Measurements from ENCODE around the gene SOCS7. TPM values are rescaled to one million over a fixed set of nuclear protein-coding genes. Genes with fewer than 3 reads are reported as not detected.

SOCS7 gene
- total RNA-seq, 1 experiment from 2014 or later = 31.0 TPM

GRCh38 chr17:38420518-38420917 lies 68.9 kb downstream of the SOCS7 start:
- no peaks in the 10 kb centered on the region for H3K9me3 ChIP-seq (ENCODE audit: control insufficient read depth, insufficient read depth, low read depth, low read length)
- no peaks in the 10 kb centered on the region for H3K27me3 ChIP-seq (ENCODE audit: control insufficient read depth, insufficient read depth, low read length)
- in situ Hi-C loops (cut with HindIII; ENCODE audit: low pct_unique_long_range_greater_than_20kb, low sequenced_read_pairs) = no loop called here
- H3K27ac ChIP-seq (ENCODE audit: low read length) = no peak overlapping the region
- ChIA-PET POLR2A (no interaction called here), CTCF (interaction anchor here (0.6 kb wide), 1 partner anchor 13 kb away, joined by 3 read pairs; no protein-coding TSS in a partner anchor)
- peaks cover 4% of the 10 kb centered on the region; the same call in 1 of the 2 replicates for H3K4me1 ChIP-seq (ENCODE audit: control insufficient read depth, insufficient read depth, low read length)
- no peak for TF ChIP-seq TCF7L2 (IDR thresholded peaks at IDR 0.05; ENCODE audit: low read depth, low read length)
- no peak for TF ChIP-seq CTCF (IDR thresholded peaks at IDR 0.05)
- no peak for TF ChIP-seq SIN3A (IDR thresholded peaks at IDR 0.05; ENCODE audit: borderline replicate concordance, insufficient read depth, low read depth, low read length)
- no peak for TF ChIP-seq REST (IDR thresholded peaks at IDR 0.05; ENCODE audit: insufficient read depth in 1 of 2, low read depth in 2 of 2, low read length in 1 of 2)
- no peak for TF ChIP-seq POLR2AphosphoS5 (IDR thresholded peaks at IDR 0.05; ENCODE audit: low read depth, low read length)
- intact Hi-C loops (cut with micrococcal nuclease; ENCODE audit: unreplicated experiment) = loop anchor here (10.0 kb wide), 1 partner anchor 64 kb away; no protein-coding TSS in a partner anchor
- DNase-seq (ENCODE audit: low read depth, low spot score) (no peak), ATAC-seq (no peak)
- H3K4me3 ChIP-seq (ENCODE audit: low read depth in 2 of 2, low read length in 2 of 2) = no peak overlapping the region
- no peaks in the 10 kb centered on the region for H3K36me3 ChIP-seq (ENCODE audit: control insufficient read depth, insufficient read depth, low read length)
- BruUV-seq (replicated peaks) = no TSS peak

DNA sequence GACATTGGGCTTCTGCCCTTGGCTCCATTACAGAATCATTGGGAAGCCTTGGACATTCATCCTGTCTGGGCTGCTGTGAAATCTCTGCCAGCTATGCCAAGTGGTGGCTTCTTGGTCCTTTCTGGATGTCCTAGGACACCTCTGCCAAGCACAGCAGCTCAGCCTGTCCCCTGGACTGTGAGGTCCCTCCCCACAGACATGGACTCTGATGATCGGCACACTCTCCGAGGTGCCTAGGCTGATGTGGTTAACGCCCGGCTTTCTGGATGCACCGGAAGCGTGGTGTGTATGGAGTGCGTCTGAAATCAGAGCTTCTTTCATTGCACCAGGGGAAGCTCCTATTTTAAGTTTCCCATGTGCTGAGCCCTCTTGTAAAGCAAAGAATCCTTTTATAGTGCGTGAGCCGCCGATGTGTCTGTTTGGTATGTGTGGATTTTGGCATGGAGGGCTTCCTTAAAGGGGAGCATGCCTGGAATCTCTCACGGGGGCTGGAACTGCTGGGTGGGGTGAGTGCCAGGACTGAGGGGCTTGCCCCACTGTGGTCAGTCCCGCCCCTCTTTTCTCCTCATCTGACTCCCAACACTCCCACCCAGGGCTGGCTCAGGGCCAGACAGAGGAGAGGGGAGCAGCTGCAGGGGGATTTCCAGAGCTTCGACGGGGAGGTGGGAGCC lies 69.7 kb downstream of the SOCS7 start:
- in situ Hi-C loops (cut with HindIII; ENCODE audit: low pct_unique_long_range_greater_than_20kb, low sequenced_read_pairs) = no loop called here

More for the DNA sequence above, 69.7 kb downstream of the SOCS7 start:
- no peaks in the 10 kb centered on the region for H3K36me3 ChIP-seq (ENCODE audit: control insufficient read depth, insufficient read depth, low read length)
- CTCF ChIA-PET = interaction anchor here (0.5 kb wide), 1 partner anchor 1309 kb away, joined by 8 read pairs; no protein-coding TSS in a partner anchor
- TF ChIP-seq CTCF (IDR thresholded peaks at IDR 0.05) (no peak), SIN3A (IDR thresholded peaks at IDR 0.05; ENCODE audit: borderline replicate concordance, insufficient read depth, low read depth, low read length) (no peak), POLR2AphosphoS5 (IDR thresholded peaks at IDR 0.05; ENCODE audit: low read depth, low read length) (no peak), REST (IDR thresholded peaks at IDR 0.05; ENCODE audit: insufficient read depth in 1 of 2, low read depth in 2 of 2, low read length in 1 of 2) (no peak), TCF7L2 (IDR thresholded peaks at IDR 0.05; ENCODE audit: low read depth, low read length) (no peak)
- no peak overlapping the region for H3K4me3 ChIP-seq (ENCODE audit: low read depth in 2 of 2, low read length in 2 of 2)
- POLR2A ChIA-PET = interaction anchor here (0.6 kb wide), 1 partner anchor 44 kb away, joined by 3 read pairs; no protein-coding TSS in a partner anchor
- intact Hi-C loops (cut with micrococcal nuclease; ENCODE audit: unreplicated experiment) = loop anchor here (10.0 kb wide), 1 partner anchor 63 kb away; no protein-coding TSS in a partner anchor
- DNase-seq (ENCODE audit: low read depth, low spot score) (no peak), ATAC-seq (no peak)
- H3K9me3 ChIP-seq (ENCODE audit: control insufficient read depth, insufficient read depth, low read depth, low read length) = no peaks in the 10 kb centered on the region
- BruUV-seq (replicated peaks) = no TSS peak
- no peak overlapping the region for H3K27ac ChIP-seq (ENCODE audit: low read length)
- H3K4me1 ChIP-seq (ENCODE audit: control insufficient read depth, insufficient read depth, low read length) = no peaks in the 10 kb centered on the region; the same call in 1 of the 2 replicates
- no peaks in the 10 kb centered on the region for H3K27me3 ChIP-seq (ENCODE audit: control insufficient read depth, insufficient read depth, low read length)

All from Panc1 (cell line).